SK-N-SH (cell line): Measurements from ENCODE around the gene SKIDA1. TPM values are rescaled to one million over a fixed set of nuclear protein-coding genes. Genes with fewer than 3 reads are reported as not detected.

Experiments used
- CTCF ChIA-PET: fragments of 300-600, 350-600 bp; formaldehyde crosslinking; extraction: SDS; loops from one replicate; lab custom pipeline; 2021; lab: Yijun Ruan, JAX
- POLR2A ChIA-PET: fragments of 350-600 bp; sonication (Branson Sonifier 250); formaldehyde crosslinking; extraction: SDS; loops from one replicate; lab custom pipeline; 2020; ENCODE audit warnings: antibody characterized with exemption, inconsistent platforms; lab: Yijun Ruan, JAX
- DNase-seq: peaks from one replicate; pipeline ENCODE4 v3.0.0; 2012
- H2AFZ ChIP-seq: fragments of 200-600 bp; sonication (generic); 2 replicates; pipeline ENCODE4 v1.8.1; 2016; ENCODE audit warnings: antibody characterized with exemption, mild to moderate bottlenecking, low read depth
- H3F3A ChIP-seq: fragments of 200-600 bp; sonication (generic); replicated peaks from 2 replicates; pipeline ENCODE3; 2016; ENCODE audit warnings: antibody characterized with exemption, mild to moderate bottlenecking; ENCODE audit not compliant: insufficient read depth
- H3K27ac ChIP-seq, 2 experiments: fragments of 200-500 bp in 1 of 2; fragments of 200-600 bp in 1 of 2; sonication (Bioruptor generic) in 1 of 2; sonication (generic), shearing (Covaris generic) in 1 of 2; 2 replicates each; pipeline versions ENCODE4 v1.5.1 to v1.6.1; 2014 to 2016; ENCODE audit warnings: low read depth in 2 of 2, inconsistent platforms in 1 of 2, low read length in 1 of 2, mild to moderate bottlenecking in 1 of 2, mixed read lengths in 1 of 2
- H3K27me3 ChIP-seq: fragments of 200-600 bp; sonication (generic), shearing (Covaris generic); 2 replicates; pipeline ENCODE4 v1.6.1; 2016; ENCODE audit warnings: mixed run types; ENCODE audit not compliant: insufficient read depth
- H3K36me3 ChIP-seq, 2 experiments: fragments of 200-500 bp in 1 of 2; fragments of 200-600 bp in 1 of 2; sonication (Bioruptor generic) in 1 of 2; sonication (generic) in 1 of 2; replicated peaks in 1 of 2; 2 replicates each; pipeline versions ENCODE3 to v1.5.1; 2014 to 2016; ENCODE audit warnings: low read length in 1 of 2, mild to moderate bottlenecking in 1 of 2; ENCODE audit not compliant: insufficient read depth in 2 of 2, control insufficient read depth in 1 of 2
- H3K4me1 ChIP-seq, 2 experiments: fragments of 200-500 bp in 1 of 2; fragments of 200-600 bp in 1 of 2; sonication (Bioruptor generic) in 1 of 2; sonication (generic), shearing (Covaris generic) in 1 of 2; 2 replicates each; pipeline versions ENCODE4 v1.5.1 to v1.6.1; 2014 to 2016; ENCODE audit warnings: low read depth in 1 of 2, low read length in 1 of 2, mixed run types in 1 of 2; ENCODE audit not compliant: insufficient read depth in 2 of 2, control insufficient read depth in 1 of 2
- H3K4me2 ChIP-seq: fragments of 200-600 bp; sonication (generic), shearing (Covaris generic); 2 replicates; pipeline ENCODE4 v1.6.1; 2017; ENCODE audit warnings: mixed run types
- H3K4me3 ChIP-seq, 2 experiments: fragments of 200-500 bp in 1 of 2; fragments of 200-600 bp in 1 of 2; sonication (Bioruptor generic) in 1 of 2; sonication (generic), shearing (Covaris generic) in 1 of 2; 2 replicates each; pipeline versions ENCODE4 v1.5.1 to v1.8.1; 2014 to 2016; ENCODE audit warnings: low read depth in 2 of 2, inconsistent platforms in 1 of 2, low read length in 1 of 2, mild to moderate bottlenecking in 1 of 2, mixed read lengths in 1 of 2, moderate library complexity in 1 of 2
- H3K79me2 ChIP-seq: fragments of 200-600 bp; sonication (generic); 2 replicates; pipeline ENCODE4 v1.8.1; 2017; ENCODE audit warnings: mild to moderate bottlenecking; ENCODE audit not compliant: insufficient read depth
- H3K9ac ChIP-seq: fragments of 200-600 bp; sonication (generic); 2 replicates; pipeline ENCODE4 v1.6.1; 2017; ENCODE audit warnings: mixed run types
- H3K9me2 ChIP-seq: fragments of 200-600 bp; sonication (generic); 2 replicates; pipeline ENCODE4 v1.6.1; 2017; ENCODE audit warnings: mixed run types
- H3K9me3 ChIP-seq: fragments of 200-600 bp; sonication (generic); 2 replicates; pipeline ENCODE4 v1.6.1; 2017; ENCODE audit warnings: mixed run types, mild to moderate bottlenecking, moderate library complexity
- H4K20me1 ChIP-seq: fragments of 200-600 bp; sonication (generic); 2 replicates; pipeline ENCODE4 v1.6.1; 2017; ENCODE audit warnings: mild to moderate bottlenecking, mixed run types; ENCODE audit not compliant: insufficient read depth
- CHD2 ChIP-seq: fragments of 150-350 bp; IDR thresholded peaks from 2 replicates; pipeline ENCODE4 v1.6.1; 2018; ENCODE audit warnings: low read length; ENCODE audit not compliant: partially characterized antibody
- ELF1 ChIP-seq: IDR thresholded peaks from 2 replicates; pipeline ENCODE4 v1.4.0; 2012
- EZH2phosphoT487 ChIP-seq: fragments of 200-600 bp; sonication (generic); IDR thresholded peaks from 2 replicates; pipeline ENCODE4 v1.6.1; 2017; ENCODE audit warnings: low read depth, mixed run types, mild to moderate bottlenecking, antibody characterized with exemption, moderate library complexity, borderline replicate concordance
- FOSL2 ChIP-seq: IDR thresholded peaks from 2 replicates; pipeline ENCODE4 v1.4.0; 2012; ENCODE audit warnings: low read depth, mild to moderate bottlenecking, moderate library complexity, borderline replicate concordance
- FOXJ3 ChIP-seq: sonication (generic); formaldehyde crosslinking; IDR thresholded peaks from 2 replicates; pipeline ENCODE4 v1.5.1; 2020; ENCODE audit warnings: mild to moderate bottlenecking, missing genetic modification reagents
- FOXM1 ChIP-seq: IDR thresholded peaks from 2 replicates; pipeline ENCODE4 v1.4.0; 2012; ENCODE audit warnings: low read depth, mild to moderate bottlenecking
- GABPA ChIP-seq: IDR thresholded peaks from 2 replicates; pipeline ENCODE4 v1.4.0; 2012; ENCODE audit warnings: low read depth, mild to moderate bottlenecking
- GATA2 ChIP-seq: sonication (generic); formaldehyde crosslinking; IDR thresholded peaks from 2 replicates; pipeline ENCODE4 v1.5.0; 2020; ENCODE audit warnings: mild to moderate bottlenecking, missing genetic modification reagents
- JUND ChIP-seq: IDR thresholded peaks from 2 replicates; pipeline ENCODE4 v1.4.0; 2012
- POLR2AphosphoS5 ChIP-seq: IDR thresholded peaks from 2 replicates; pipeline ENCODE4 v1.6.1; 2012; ENCODE audit warnings: low read depth, low read length
- RAD21 ChIP-seq: IDR thresholded peaks from 2 replicates; pipeline ENCODE4 v1.6.1; 2012; ENCODE audit warnings: mild to moderate bottlenecking, low read length
- RCOR1 ChIP-seq: fragments of 150-350 bp; IDR thresholded peaks from 2 replicates; pipeline ENCODE4 v1.6.1; 2017; ENCODE audit warnings: antibody characterized with exemption, low read length
- RXRA ChIP-seq: IDR thresholded peaks from 2 replicates; pipeline ENCODE4 v1.4.0; 2012; ENCODE audit warnings: low read depth, mild to moderate bottlenecking, borderline replicate concordance
- SIN3A ChIP-seq: IDR thresholded peaks from 2 replicates; pipeline ENCODE4 v1.6.1; 2012; ENCODE audit warnings: low read depth, mild to moderate bottlenecking, low read length, moderate library complexity, borderline replicate concordance
- SMC3 ChIP-seq: IDR thresholded peaks from 2 replicates; pipeline ENCODE4 v1.6.1; 2012; ENCODE audit warnings: low read depth, low read length, improper control_type of control experiment
- TCF12 ChIP-seq: IDR thresholded peaks from 2 replicates; pipeline ENCODE4 v1.4.0; 2012
- TEAD4 ChIP-seq: IDR thresholded peaks from 2 replicates; pipeline ENCODE4 v1.4.0; 2012; ENCODE audit warnings: mild to moderate bottlenecking, borderline replicate concordance; ENCODE audit not compliant: insufficient read depth
- USF1 ChIP-seq: IDR thresholded peaks from 2 replicates; pipeline ENCODE4 v1.4.0; 2012; ENCODE audit warnings: low read depth, borderline replicate concordance
- ZBTB33 ChIP-seq: IDR thresholded peaks from 2 replicates; pipeline ENCODE4 v1.4.0; 2012; ENCODE audit warnings: low read depth, borderline replicate concordance
- WGBS: methylation state at CpG from one replicate; pipeline ENCODE4 v1.1.6; 2017; ENCODE audit warnings: low lambda C conversion rate; 5-methylcytosine and 5-hydroxymethylcytosine counted together
- polyA plus RNA-seq, 3 experiments: library from polyadenylated mRNA; depleted of rRNA; stranded (reverse); fragments of >200 nt; gene quantifications; 2 replicates each; pipeline ENCODE4 v1.2.3, GENCODE V29; 2012

The SKIDA1 gene
- polyA plus RNA-seq, 1 of the 3 experiments (the other 2 are of a cell fraction): 0.38 TPM

GRCh38 chr10:21501091-21501490 is 24.4 kb downstream of the SKIDA1 start (continued):
- no peak for TF ChIP-seq POLR2AphosphoS5
- TF ChIP-seq ELF1: no peak
- no peak for TF ChIP-seq RAD21

GRCh38 chr10:21500578-21500910 is 24.9 kb downstream of the SKIDA1 start:
- Histone ChIP-seq H3K4me1 (peaks cover 0 to under 1% of the 10 kb centered on the region in 2 experiments; a peak in 2 of 4 replicates), H3K27ac (no peak overlapping the region), H3F3A (peaks cover 8% of the 10 kb centered on the region)
- no peak for TF ChIP-seq SIN3A
- no peak for TF ChIP-seq ELF1
- TF ChIP-seq FOXM1: no peak
- no peak for TF ChIP-seq TCF12
- no peak for TF ChIP-seq FOSL2
- TF ChIP-seq SMC3: no peak
- no peak for TF ChIP-seq GABPA
- no peak for TF ChIP-seq ZBTB33
- TF ChIP-seq RCOR1: no peak
- TF ChIP-seq GATA2: no peak
- no peak for TF ChIP-seq FOXJ3 (CRISPR knock-in tag)
- TF ChIP-seq EZH2phosphoT487: no peak
- no peak for TF ChIP-seq USF1
- TF ChIP-seq CHD2: no peak
- TF ChIP-seq TEAD4: no peak
- TF ChIP-seq JUND: no peak
- no peak for TF ChIP-seq RXRA
- TF ChIP-seq, all 33 proteins: peak for 0
- no peak overlapping the region for H3K9ac ChIP-seq
- H3K4me3 ChIP-seq: no peak overlapping the region
- H3K9me2 ChIP-seq: no peaks in the 10 kb centered on the region
- no peaks in the 10 kb centered on the region for H3K27me3 ChIP-seq
- no peak for DNase-seq
- H3K9me3 ChIP-seq: no peaks in the 10 kb centered on the region
- H3K36me3 ChIP-seq: no peaks in the 10 kb centered on the region
- WGBS: 94% methylated on average over 14 of the region's 14 CpGs
- POLR2A ChIA-PET: no interaction called here
- 0 out of 2 replicates have a peak, but pooled peaks cover 3% of the 10 kb centered on the region for H3K79me2 ChIP-seq
- H4K20me1 ChIP-seq: no peaks in the 10 kb centered on the region
- H2AFZ ChIP-seq: no peak overlapping the region
- CTCF ChIA-PET: interaction anchor here (1.3 to 2.7 kb wide), 2 partner anchors 232 to 451 kb away, joined by 3 to 9 read pairs; no protein-coding TSS in a partner anchor
- H3K4me2 ChIP-seq: no peak overlapping the region
